NOMO-1 (cell line): ENCODE measurements around the gene AP3S2.
"Not testable (repeated sequence)": the region's sequence is repeated elsewhere in the genome, so short reads cannot be mapped to it uniquely, and the experiment has no call there.

Experiments
- DNase-seq, 2 experiments: peaks; one replicate each; lab custom pipeline; 2025; ENCODE audit not compliant: unreplicated experiment in 2 of 2; lab: John Stamatoyannopoulos, UW

AP3S2 gene

GRCh38 chr15:89803941-89804800 is 89.6 kb downstream of the AP3S2 start:
- no peak for DNase-seq

GRCh38 chr15:89802986-89803824 is 90.6 kb downstream of the AP3S2 start:
- no peak for DNase-seq

- DNase-seq, result no peak
These were observed 91.4 kb downstream of the AP3S2 start for GRCh38 chr15:89802231-89802928.

GRCh38 chr15:89801471-89802195 is 92.2 kb downstream of the AP3S2 start:
- no peak for DNase-seq

- no peak for DNase-seq
These were observed 93.8 kb downstream of the AP3S2 start for GRCh38 chr15:89799918-89800498.

GRCh38 chr15:89799011-89799911 is 94.5 kb downstream of the AP3S2 start:
- no peak for DNase-seq

- no peak for DNase-seq
These were observed 96.1 kb downstream of the AP3S2 start for GRCh38 chr15:89797678-89798201.

- DNase-seq, result no peak
These were observed 97.8 kb downstream of the AP3S2 start for GRCh38 chr15:89795996-89796395.

- DNase-seq, result no peak
These were observed 99.1 kb downstream of the AP3S2 start for GRCh38 chr15:89794627-89795241.

GRCh38 chr15:89792106-89792805 is 101.5 kb downstream of the AP3S2 start:
- no peak for DNase-seq

- no peak for DNase-seq
These were observed 103.1 kb downstream of the AP3S2 start for GRCh38 chr15:89790661-89791060.

- no peak for DNase-seq
These were observed 103.6 kb downstream of the AP3S2 start for GRCh38 chr15:89790206-89790605.

- DNase-seq, result not testable (repeated sequence)
These were observed 105.2 kb downstream of the AP3S2 start for GRCh38 chr15:89788585-89788984.

GRCh38 chr15:89787944-89788343 is 105.8 kb downstream of the AP3S2 start:
- DNase-seq, result no peak

GRCh38 chr15:89785774-89786140 is 108.0 kb downstream of the AP3S2 start:
- DNase-seq, result no peak

- DNase-seq, result no peak
These were observed 108.6 kb downstream of the AP3S2 start for GRCh38 chr15:89785064-89785773.

GRCh38 chr15:89784686-89784960 is 109.2 kb downstream of the AP3S2 start:
- no peak for DNase-seq
